PFSK-1 (cell line): ENCODE results near the gene ERC1.

Experiments used
- FOXP2 ChIP-seq: optimal IDR thresholded peaks from 2 replicates; pipeline ENCODE3; 2011; ENCODE audit warnings: borderline replicate concordance, control low read depth, inconsistent platforms; ENCODE audit not compliant: insufficient read depth; ENCODE audit errors: extremely low read length, extremely low read depth
- POLR2AphosphoS5 ChIP-seq: IDR thresholded peaks from 2 replicates; pipeline ENCODE4 v1.6.1; 2012; ENCODE audit warnings: low read depth, mild to moderate bottlenecking, control low read depth, low read length, moderate library complexity
- REST ChIP-seq, 2 experiments: IDR thresholded peaks; 2 replicates each; pipeline versions ENCODE4 v1.6.1 to v1.8.0; 2011 to 2012; ENCODE audit warnings: low read depth in 2 of 2, low read length in 2 of 2, control low read depth in 1 of 2, inconsistent platforms in 1 of 2, mild to moderate bottlenecking in 1 of 2, moderate library complexity in 1 of 2; ENCODE audit not compliant: insufficient read depth in 1 of 2
- SIN3A ChIP-seq: IDR thresholded peaks from 2 replicates; pipeline ENCODE4 v1.6.1; 2012; ENCODE audit warnings: mild to moderate bottlenecking, low read length, moderate library complexity, borderline replicate concordance; ENCODE audit not compliant: insufficient read depth
- TAF1 ChIP-seq: IDR thresholded peaks from 2 replicates; pipeline ENCODE4 v1.6.1; 2012; ENCODE audit warnings: low read length, control low read depth, borderline replicate concordance; ENCODE audit not compliant: insufficient read depth

ERC1 gene

DNA sequence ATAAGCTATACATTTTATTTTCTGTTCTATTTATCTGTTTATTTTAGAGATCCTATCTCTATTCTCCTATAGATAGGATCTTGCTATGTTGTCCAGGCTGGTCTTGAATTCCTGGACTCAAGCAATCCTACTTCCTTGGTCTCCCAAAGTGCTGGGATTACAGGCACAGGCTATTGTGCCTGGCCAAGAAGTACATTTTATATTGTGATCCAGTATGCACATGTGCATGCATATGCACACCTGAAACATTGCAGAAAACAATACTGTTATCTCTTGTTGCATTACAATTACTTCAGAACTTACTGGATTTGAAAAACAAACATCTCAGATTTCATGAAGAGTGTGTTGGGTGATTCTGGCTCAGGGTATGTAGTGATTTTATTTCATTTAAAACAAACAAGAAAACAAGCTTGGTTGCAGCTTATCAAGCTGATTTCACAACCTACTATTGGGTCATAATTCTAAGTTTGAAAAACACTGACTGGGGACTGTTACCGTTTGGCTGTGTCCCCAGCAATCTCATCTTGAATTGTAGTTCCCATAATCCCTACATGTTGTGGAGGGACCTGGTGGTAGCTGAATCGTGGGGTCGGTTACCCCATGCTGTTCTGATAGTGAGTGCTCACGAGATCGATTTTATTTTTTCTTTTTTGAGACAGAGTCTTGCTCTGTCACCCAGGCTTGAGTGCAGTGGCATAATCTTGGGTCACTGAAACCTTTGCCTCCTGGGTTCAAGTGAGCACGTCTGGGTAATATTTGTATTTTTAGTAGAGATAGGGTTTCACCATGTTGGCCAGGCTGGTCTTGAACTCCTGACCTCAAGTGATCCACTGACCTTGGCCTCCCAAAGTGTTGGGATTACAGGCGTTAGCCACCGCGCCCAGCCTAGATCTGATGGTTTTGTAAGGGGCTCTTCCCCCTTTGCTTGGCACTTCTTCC lies 31.3 kb downstream of the ERC1 start:
- no peak for TF ChIP-seq TAF1
- no peak for TF ChIP-seq FOXP2
- no peak for TF ChIP-seq POLR2AphosphoS5
- TF ChIP-seq SIN3A = no peak

- TF ChIP-seq REST (IDR thresholded peaks at IDR 0.05; ENCODE audit: insufficient read depth in 1 of 2, low read depth in 2 of 2, low read length in 2 of 2) (no peak), FOXP2 (no peak), TAF1 (no peak), POLR2AphosphoS5 (no peak), SIN3A (no peak)
Observed at GRCh38 chr12:1030779-1031178, 39.8 kb downstream of the ERC1 start.

GRCh38 chr12:1034243-1034642 lies 43.2 kb downstream of the ERC1 start:
- TF ChIP-seq FOXP2 (no peak), TAF1 (no peak), REST (IDR thresholded peaks at IDR 0.05; ENCODE audit: insufficient read depth in 1 of 2, low read depth in 2 of 2, low read length in 2 of 2) (no peak), SIN3A (no peak), POLR2AphosphoS5 (no peak)

GRCh38 chr12:1034751-1035457 lies 43.9 kb downstream of the ERC1 start:
- TF ChIP-seq REST (IDR thresholded peaks at IDR 0.05; ENCODE audit: insufficient read depth in 1 of 2, low read depth in 2 of 2, low read length in 2 of 2) (no peak), FOXP2 (no peak), POLR2AphosphoS5 (no peak), SIN3A (no peak), TAF1 (no peak)

- TF ChIP-seq REST (IDR thresholded peaks at IDR 0.05; ENCODE audit: insufficient read depth in 1 of 2, low read depth in 2 of 2, low read length in 2 of 2) (no peak), FOXP2 (no peak), TAF1 (no peak), SIN3A (no peak), POLR2AphosphoS5 (no peak)
Observed at GRCh38 chr12:1041478-1041877, 50.5 kb downstream of the ERC1 start.
